Neural cell (in vitro differentiated cells): ENCODE measurements around the gene CNPPD1.

Source experiments
- CTCF ChIP-seq: fragments of 450-650 bp; IDR thresholded peaks from 2 replicates; pipeline ENCODE4 v1.5.1; 2014; ENCODE audit warnings: antibody characterized with exemption, mild to moderate bottlenecking, moderate library complexity; ENCODE audit not compliant: poor library complexity, severe bottlenecking
- EP300 ChIP-seq: fragments of 450-650 bp; conservative IDR thresholded peaks from 2 replicates; pipeline ENCODE4 v1.6.1; 2014; ENCODE audit warnings: antibody characterized with exemption, mild to moderate bottlenecking, moderate library complexity; ENCODE audit not compliant: poor library complexity, severe bottlenecking
- EZH2 ChIP-seq: fragments of 200-600, 300-800 bp; shearing (Covaris generic), sonication (generic); IDR thresholded peaks from 2 replicates; pipeline ENCODE4 v1.6.1; 2014; ENCODE audit warnings: antibody characterized with exemption, low read length, borderline replicate concordance, mild to moderate bottlenecking; ENCODE audit not compliant: insufficient read depth, poor library complexity, severe bottlenecking
- MXI1 ChIP-seq: fragments of 450-650 bp; conservative IDR thresholded peaks from 2 replicates; pipeline ENCODE4 v1.6.1; 2014; ENCODE audit warnings: antibody characterized with exemption, mild to moderate bottlenecking; ENCODE audit not compliant: poor library complexity, severe bottlenecking
- POLR2AphosphoS5 ChIP-seq: IDR thresholded peaks from 2 replicates; pipeline ENCODE4 v1.6.1; 2012
- RAD21 ChIP-seq: fragments of 450-650 bp; conservative IDR thresholded peaks from 2 replicates; pipeline ENCODE4 v1.6.1; 2014; ENCODE audit warnings: antibody characterized with exemption, mild to moderate bottlenecking, moderate library complexity
- REST ChIP-seq: IDR thresholded peaks from 2 replicates; pipeline ENCODE4 v1.6.1; 2012; ENCODE audit warnings: borderline replicate concordance
- TAF1 ChIP-seq: IDR thresholded peaks from 2 replicates; pipeline ENCODE4 v1.6.1; 2012; ENCODE audit warnings: low read depth

DNA sequence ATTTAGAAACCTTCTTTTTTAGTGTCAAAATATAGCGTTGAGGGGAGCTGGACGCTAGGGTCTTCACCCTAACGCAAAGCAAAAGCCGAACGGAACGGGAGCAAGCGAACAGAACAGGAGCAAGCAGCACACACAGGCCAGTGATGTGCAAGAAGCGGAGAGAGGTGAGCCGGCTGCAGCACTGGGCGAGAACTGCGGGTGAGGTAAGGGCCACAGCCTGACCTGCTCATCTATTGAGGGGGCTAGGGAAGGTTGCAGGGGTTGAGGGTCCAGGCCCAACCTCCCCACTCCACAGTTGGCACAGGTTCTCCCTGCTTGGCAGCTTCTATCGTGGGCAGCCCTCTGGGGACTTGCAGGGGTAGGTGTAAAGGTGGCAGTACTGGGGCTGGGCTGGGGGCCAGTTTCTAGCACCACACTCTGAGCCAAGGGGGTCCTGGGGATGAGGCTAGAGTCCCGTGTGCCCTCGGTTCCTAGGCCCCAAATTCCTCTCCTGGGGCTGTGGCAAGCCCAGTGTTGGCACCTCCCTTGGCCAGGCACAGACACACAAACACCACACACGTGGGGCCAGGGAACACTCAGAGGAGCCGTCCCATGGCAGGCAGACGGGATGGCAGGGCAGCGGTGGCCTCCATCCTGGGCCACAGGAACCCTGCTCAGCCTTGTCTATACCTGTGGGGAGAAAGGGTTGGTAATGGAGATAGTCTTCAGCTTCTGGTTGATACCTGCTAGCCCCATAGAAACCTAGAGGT lies 43.2 kb upstream of the CNPPD1 start:
- TF ChIP-seq CTCF (no peak), POLR2AphosphoS5 (no peak), REST (no peak), TAF1 (no peak), EZH2 (no peak), EP300 (no peak), MXI1 (no peak), RAD21 (no peak)
